Epithelial cell of esophagus (primary cell): ENCODE results near the gene PTDSS2.
"Not testable (repeated sequence)": the region's sequence is repeated elsewhere in the genome, so short reads cannot be mapped to it uniquely, and the experiment has no call there.

Source experiments
- DNase-seq: peaks from one replicate; pipeline ENCODE4 v3.0.0; 2010; ENCODE audit warnings: low read depth
- H3K4me3 ChIP-seq: 2 replicates; pipeline ENCODE4 v1.5.1; 2011; ENCODE audit warnings: mild to moderate bottlenecking, low read length, control low read depth
- CTCF ChIP-seq: IDR thresholded peaks from 2 replicates; pipeline ENCODE4 v1.5.1; 2011; ENCODE audit warnings: low read depth, mild to moderate bottlenecking, low read length, control low read depth, inconsistent platforms; ENCODE audit not compliant: insufficient read depth; ENCODE audit errors: missing control alignments

PTDSS2 gene

DNA sequence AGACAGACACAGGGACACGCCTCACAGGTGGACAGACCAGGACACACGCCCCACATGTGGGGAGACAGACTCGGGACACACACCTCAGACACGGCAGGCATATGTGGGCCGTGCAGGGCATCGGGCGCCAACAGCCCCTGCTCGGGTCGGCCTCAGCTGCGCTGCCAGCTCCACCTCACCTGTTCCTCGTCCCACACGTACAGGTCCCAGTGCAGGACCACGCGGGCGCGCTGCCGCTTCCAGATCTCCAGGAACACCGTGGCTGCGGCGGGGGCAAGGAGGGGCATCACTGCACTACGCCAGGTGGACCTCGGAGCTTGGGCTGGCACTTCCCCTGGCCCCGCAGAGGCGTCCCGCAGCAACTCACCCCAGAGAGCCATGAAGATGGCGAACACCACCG, 20.7 kb upstream of the PTDSS2 start:
- no peak for TF ChIP-seq CTCF
- H3K4me3 ChIP-seq = no peak overlapping the region
- no peak for DNase-seq

GRCh38 chr11:429931-430456, 20.1 kb upstream of the PTDSS2 start:
- TF ChIP-seq CTCF = no peak
- DNase-seq = no peak
- H3K4me3 ChIP-seq = no peak overlapping the region

DNA sequence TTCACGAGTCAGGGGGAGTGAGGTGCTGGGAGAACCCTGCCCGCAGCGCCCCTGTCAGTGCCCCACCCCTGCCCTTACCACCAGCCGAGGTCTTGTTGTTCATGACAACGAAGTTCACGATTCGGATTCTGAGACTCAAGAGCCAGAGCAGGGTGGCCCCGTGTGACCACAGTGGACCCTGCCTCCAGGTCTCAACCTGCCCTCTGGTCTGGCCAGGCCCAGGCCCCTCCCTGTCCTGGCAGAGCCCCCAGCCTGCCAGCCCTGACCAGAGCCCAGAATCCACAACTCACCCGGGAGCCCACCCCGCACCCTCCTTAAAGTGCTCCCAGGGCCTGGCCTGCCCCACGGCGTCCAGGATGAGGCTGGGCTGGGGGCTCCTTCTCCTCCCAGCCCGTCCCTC, 18.2 kb upstream of the PTDSS2 start:
- no peak overlapping the region for H3K4me3 ChIP-seq
- TF ChIP-seq CTCF = no peak

GRCh38 chr11:432501-433100, 17.5 kb upstream of the PTDSS2 start:
- DNase-seq = no peak
- no peak overlapping the region for H3K4me3 ChIP-seq
- no peak for TF ChIP-seq CTCF

More for the DNA sequence above, 18.2 kb upstream of the PTDSS2 start:
- no peak for DNase-seq

DNA sequence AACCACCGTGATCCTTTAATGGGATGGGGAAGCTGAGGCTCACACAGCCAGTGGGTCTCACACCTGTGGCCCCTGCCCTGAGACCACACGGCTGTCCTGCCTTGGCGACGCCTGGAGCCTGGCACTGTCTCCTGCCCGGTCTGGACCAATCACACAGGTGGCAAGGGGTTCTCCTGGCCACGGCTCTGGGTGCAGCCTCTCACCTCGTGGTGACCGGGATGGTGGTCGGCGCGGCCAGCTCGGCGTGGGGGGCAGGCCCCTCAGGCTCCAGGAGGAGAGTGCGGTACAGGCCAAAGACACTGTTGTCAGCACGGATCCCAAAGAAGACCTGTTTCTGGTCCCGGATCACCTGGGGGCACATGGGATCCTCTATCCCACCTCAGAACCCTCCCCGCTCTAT, 17.0 kb upstream of the PTDSS2 start:
- TF ChIP-seq CTCF = no peak
- H3K4me3 ChIP-seq = no peak overlapping the region
- no peak for DNase-seq

- TF ChIP-seq CTCF = no peak
- DNase-seq = no peak
- H3K4me3 ChIP-seq = no peak overlapping the region
Measured at GRCh38 chr11:433641-434040, 16.4 kb upstream of the PTDSS2 start.

- no peak for TF ChIP-seq CTCF
- no peak for DNase-seq
- H3K4me3 ChIP-seq = no peak overlapping the region
Measured at GRCh38 chr11:434496-434895, 15.6 kb upstream of the PTDSS2 start.

- not testable (repeated sequence) for DNase-seq, H3K4me3 ChIP-seq
Measured at GRCh38 chr11:434999-435740, 14.9 kb upstream of the PTDSS2 start.
